GM19043 (cell line): Measurements from ENCODE around the gene C5orf22.
"Not testable (repeated sequence)": the region's sequence is repeated elsewhere in the genome, so short reads cannot be mapped to it uniquely, and the experiment has no call there.

Experiments
- ATAC-seq: cut with Tn5 transposase; IDR thresholded peaks from one replicate; pipeline ENCODE4 v1.9.1; 2021; ENCODE audit warnings: low read depth; ENCODE audit not compliant: unreplicated experiment

The C5orf22 gene

GRCh38 chr5:31598640-31599611, 66.8 kb downstream of the C5orf22 start:
- no peak for ATAC-seq

- not testable (repeated sequence) for ATAC-seq
Observed at GRCh38 chr5:31602305-31602704, 70.2 kb downstream of the C5orf22 start.

GRCh38 chr5:31604240-31604639, 72.1 kb downstream of the C5orf22 start:
- ATAC-seq = no peak

GRCh38 chr5:31604644-31605043, 72.5 kb downstream of the C5orf22 start:
- ATAC-seq = no peak
